Stimulated activated CD8-positive, alpha-beta memory T cell treated with anti-CD3 and anti-CD28 coated beads, Interleukin-4, amount 100 ng/mL, for 48 hours (primary cell): ENCODE results near the gene MYBPC2.
A peak's percentile ranks its signal among the peaks of the same experiment; 100 is the strongest.

ENCODE experiments used
- DNase-seq: peaks from one replicate; pipeline ENCODE4 v3.0.0-alpha.2; 2020

MYBPC2 gene

GRCh38 chr19:50482916-50483315, 50.2 kb downstream of the MYBPC2 start:
- DNase-seq, result no peak

GRCh38 chr19:50485284-50485955, 52.7 kb downstream of the MYBPC2 start:
- DNase-seq, result no peak

- peak; percentile 88 for DNase-seq
These were observed 54.3 kb downstream of the MYBPC2 start for GRCh38 chr19:50486823-50487515.

GRCh38 chr19:50488389-50489194, 55.9 kb downstream of the MYBPC2 start:
- no peak for DNase-seq

- DNase-seq, result no peak
These were observed 56.8 kb downstream of the MYBPC2 start for GRCh38 chr19:50489461-50490011.

- no peak for DNase-seq
These were observed 57.7 kb downstream of the MYBPC2 start for GRCh38 chr19:50490411-50490811.

GRCh38 chr19:50490991-50491472, 58.3 kb downstream of the MYBPC2 start:
- DNase-seq, result no peak

GRCh38 chr19:50492303-50493052, 59.8 kb downstream of the MYBPC2 start:
- peak; percentile 55 for DNase-seq

- DNase-seq, result no peak
These were observed 60.5 kb downstream of the MYBPC2 start for GRCh38 chr19:50493171-50493570.

- DNase-seq, result no peak
These were observed 61.7 kb downstream of the MYBPC2 start for GRCh38 chr19:50494186-50495019.

- DNase-seq, result no peak
These were observed 62.4 kb downstream of the MYBPC2 start for GRCh38 chr19:50495020-50495531.

GRCh38 chr19:50496189-50497021, 63.7 kb downstream of the MYBPC2 start:
- DNase-seq, result no peak

- DNase-seq, result no peak
These were observed 64.3 kb downstream of the MYBPC2 start for GRCh38 chr19:50497022-50497405.

- no peak for DNase-seq
These were observed 65.7 kb downstream of the MYBPC2 start for GRCh38 chr19:50498219-50499056.

GRCh38 chr19:50500060-50500752, 67.5 kb downstream of the MYBPC2 start:
- no peak for DNase-seq

- no peak for DNase-seq
These were observed 68.1 kb downstream of the MYBPC2 start for GRCh38 chr19:50500753-50501151.

GRCh38 chr19:50501186-50501567, 68.5 kb downstream of the MYBPC2 start:
- DNase-seq, result no peak

GRCh38 chr19:50501568-50502475, 69.1 kb downstream of the MYBPC2 start:
- DNase-seq, result no peak
